Stimulated activated CD8-positive, alpha-beta memory T cell treated with anti-CD3 and anti-CD28 coated beads, Interleukin-7, amount 100 ng/mL, for 24 hours (primary cell): Measurements from ENCODE around the gene IDH3G.

Source experiments
- DNase-seq: peaks from one replicate; pipeline ENCODE4 v3.0.0-alpha.2; 2020; ENCODE audit warnings: low read depth

Gene IDH3G

DNA sequence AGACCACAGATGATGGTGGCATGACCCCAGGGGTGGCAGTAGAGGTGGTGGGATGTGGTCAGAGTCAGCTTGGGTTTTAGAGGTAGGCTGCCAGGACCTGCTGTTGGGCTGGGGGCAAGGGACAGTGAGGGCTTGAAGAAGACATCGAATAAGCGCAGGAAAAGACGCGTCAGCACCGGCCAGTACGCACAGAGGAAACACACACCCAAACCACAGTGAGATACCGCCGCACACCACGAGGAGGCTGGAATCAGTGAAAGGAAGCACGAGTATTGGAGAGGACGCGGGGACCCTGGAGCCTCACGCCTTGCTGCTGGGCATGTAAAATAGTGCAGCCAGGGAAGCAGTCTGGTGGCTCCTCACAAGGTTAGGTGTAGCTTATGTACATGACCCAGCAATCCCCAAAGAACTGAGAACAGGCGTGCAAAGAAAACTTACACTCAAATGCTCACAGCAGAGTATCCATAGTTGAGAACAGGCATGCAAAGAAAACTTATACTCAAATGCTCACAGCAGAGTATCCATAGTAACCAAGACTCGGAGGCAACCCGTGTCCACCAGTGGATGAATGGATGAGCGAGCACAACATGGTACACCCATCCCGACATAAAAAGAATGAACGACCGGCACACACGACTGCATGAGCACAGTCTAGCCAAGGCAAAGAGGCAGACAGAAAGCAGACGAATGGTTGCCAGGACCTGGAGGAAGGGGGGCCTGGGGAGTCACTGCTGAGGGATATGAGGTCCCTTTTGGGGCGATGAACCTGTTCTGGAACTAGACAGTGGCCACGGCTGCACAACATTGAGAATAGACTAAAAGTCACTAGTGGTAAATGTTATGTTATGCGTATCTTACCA lies 22.9 kb upstream of the IDH3G start:
- no peak for DNase-seq

GRCh38 chrX:153814591-153815315 lies 20.6 kb upstream of the IDH3G start:
- no peak for DNase-seq

DNA sequence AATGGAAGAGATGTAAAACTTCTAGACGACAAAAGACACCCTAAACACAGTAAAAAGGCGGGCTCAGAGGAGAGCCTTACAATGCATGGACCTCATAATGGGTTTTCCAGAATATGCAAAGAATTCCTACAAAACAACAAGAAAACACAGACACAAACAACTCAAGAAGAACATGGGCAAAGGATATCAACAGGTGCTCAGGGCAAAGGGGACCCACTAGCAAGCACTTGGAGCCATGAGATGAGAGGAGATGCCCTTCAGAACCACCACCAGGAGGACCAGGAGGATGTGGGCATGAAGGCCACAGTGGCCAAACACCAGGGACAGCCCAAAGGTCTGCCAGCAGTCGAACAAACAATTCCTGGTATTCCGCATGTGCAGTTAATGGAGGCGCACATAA lies 19.0 kb upstream of the IDH3G start:
- no peak for DNase-seq

- no peak for DNase-seq
These were observed 18.0 kb upstream of the IDH3G start for GRCh38 chrX:153812220-153812619.

DNA sequence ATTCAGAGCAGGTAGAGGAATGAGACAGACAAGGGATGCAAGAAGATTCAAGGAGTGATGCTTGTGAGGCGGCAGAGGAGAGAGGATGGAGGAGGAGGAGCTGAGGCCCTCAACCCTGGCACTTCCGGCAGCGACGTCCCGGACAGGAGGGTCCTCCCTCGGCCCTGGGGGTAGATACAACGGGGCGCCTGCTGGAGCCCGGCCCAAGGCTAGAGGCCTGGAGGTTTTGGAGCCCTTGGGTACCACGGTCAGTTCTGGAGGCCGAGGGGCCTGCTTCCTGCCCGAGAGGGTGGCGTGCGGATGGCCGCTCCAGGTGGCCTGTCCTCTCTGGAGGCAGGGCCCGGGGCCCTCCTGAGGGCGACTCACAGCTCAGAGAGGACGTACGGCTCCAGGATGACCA lies 13.8 kb upstream of the IDH3G start:
- no peak for DNase-seq

GRCh38 chrX:153806999-153807575 lies 12.9 kb upstream of the IDH3G start:
- DNase-seq, result no peak

DNA sequence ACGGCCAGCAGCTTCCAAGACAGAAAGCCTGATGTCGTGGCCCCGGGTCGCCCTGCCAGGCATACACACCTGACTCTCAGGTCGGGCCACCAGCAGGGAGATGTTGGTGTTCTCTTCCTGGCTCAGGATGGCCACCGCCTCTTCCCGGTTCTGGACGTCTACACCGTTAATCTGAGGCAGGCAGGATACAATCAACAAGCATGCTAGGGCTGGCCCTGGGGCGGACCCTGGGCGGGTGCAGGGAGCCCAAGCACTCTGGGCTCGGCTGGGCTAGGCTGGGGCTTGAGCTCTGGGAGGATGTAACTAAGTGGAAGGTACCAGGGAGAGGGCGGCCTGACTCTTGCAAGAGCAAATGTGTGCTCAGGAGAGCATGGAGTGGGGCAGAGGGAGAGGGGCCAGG lies 11.3 kb upstream of the IDH3G start:
- DNase-seq, result no peak

GRCh38 chrX:153804621-153805020 lies 10.4 kb upstream of the IDH3G start:
- DNase-seq, result no peak

- no peak for DNase-seq
These were observed 10.0 kb upstream of the IDH3G start for GRCh38 chrX:153804100-153804595.

- DNase-seq, result no peak
These were observed 9.3 kb upstream of the IDH3G start for GRCh38 chrX:153803211-153804099.

DNA sequence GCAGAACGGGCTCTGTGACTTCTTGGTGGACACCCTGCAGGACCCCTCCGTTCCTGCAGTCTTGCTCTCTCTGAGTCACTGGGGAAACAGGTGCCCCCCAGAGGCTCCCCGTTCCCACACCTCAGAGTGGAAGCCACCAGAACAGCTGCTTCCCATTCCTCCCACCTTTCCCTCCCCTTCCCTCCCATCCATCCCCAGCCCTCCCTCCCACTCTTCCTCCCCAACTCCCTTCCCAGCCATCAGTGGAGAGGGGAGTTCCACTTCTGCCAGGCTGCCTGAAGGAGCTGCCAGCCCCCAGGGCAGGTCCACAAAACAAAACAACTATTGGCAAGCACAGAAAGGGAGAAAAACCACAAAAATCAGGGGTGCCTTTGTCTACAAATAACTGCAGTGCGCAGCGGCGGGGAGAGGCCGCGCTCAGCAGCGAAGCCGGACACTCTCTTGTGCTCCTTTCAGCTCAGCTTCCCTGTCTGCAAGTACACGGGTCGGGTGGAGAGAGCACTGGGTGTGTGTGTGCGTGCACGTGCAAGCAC lies 8.4 kb upstream of the IDH3G start:
- DNase-seq, result no peak

- DNase-seq, result no peak
These were observed 7.5 kb upstream of the IDH3G start for GRCh38 chrX:153801669-153802068.

DNA sequence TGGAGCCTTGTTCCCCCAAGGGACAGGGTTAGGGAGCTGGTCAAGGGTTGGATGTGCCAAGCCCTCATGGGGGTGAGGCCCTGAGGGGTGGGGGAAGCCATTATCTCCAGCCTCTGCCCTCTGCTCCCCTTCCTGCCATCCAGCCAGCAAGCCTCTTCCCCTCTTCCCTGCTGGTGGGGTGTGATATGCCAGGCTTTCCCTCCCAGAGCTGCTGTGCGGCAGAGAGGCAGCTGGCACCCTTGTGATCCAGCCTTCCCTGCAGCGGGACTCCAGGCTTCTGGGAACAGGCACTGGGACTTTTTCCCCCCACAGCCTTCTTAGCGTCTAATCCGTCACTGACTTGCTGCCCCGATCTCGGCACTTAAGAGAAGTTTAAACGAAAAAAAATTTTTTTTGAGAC lies 6.6 kb upstream of the IDH3G start:
- DNase-seq, result no peak

GRCh38 chrX:153800177-153800722 lies 6.1 kb upstream of the IDH3G start:
- DNase-seq, result no peak

DNA sequence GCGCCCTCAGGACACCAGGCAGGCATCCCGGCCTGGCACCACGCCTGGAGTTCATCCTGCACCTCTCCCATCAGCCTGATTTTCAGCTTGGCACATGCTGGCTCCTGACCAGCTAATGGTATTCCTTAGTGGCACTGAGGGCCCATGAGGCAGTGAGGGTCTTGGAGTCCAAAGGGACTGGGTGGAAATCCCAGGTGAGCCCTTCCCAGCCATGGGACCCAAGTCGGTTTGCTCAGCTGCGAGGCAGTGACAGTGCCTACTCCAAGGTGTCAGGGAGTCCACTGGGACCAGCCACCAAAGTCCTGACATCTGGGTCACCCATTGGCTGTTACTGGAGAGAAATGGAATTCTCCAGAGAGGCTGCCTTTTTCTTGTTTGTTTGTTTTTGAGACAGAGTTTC lies 5.2 kb upstream of the IDH3G start:
- DNase-seq, result no peak

- DNase-seq, result no peak
These were observed 3.3 kb upstream of the IDH3G start for GRCh38 chrX:153797415-153798015.

DNA sequence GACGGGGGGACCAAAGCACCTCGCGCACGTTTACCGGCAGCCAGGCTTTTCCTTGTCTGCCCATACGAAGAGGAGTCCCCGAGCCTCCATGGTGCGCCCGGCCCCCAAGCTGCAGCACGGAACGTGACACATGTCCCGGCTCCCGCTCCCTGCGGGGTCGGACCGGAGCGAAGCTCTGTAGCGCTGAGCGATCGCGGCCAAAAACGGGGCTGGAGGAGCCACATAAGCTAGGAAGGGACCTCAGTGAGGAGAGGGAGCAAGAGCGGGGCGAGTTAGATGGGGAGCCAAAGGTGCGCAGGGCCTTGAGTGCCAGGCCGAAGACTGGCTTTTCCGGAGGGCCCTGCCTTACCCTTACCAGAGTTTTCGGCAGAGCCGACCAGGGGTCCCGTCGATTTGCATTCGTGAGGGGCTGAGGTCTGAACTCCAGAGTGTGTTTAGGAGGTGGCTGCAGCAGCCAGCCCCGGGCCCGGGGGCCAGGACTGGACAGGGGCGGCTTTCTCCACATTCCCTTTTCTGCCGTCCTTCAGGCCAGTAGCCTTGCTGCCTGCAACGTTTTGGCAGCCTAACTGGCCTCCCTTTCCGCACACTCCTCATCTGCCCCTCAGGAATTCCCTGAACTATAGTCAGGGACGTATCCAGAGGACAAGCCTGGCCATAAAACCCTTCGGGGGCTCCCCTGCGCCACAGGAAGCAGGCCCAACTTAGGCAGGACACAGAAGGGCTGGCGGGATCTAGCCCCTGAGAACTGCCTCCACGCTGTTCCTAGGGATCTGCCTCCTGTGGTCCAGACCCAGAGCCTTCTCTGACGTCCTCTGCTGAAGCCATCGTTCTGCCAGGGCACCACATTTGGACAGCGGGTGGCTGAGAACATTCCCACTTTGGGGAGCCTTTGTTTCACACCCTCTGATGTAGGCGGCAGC lies 982 bp upstream of the IDH3G start:
- peak; percentile 3 for DNase-seq

DNA sequence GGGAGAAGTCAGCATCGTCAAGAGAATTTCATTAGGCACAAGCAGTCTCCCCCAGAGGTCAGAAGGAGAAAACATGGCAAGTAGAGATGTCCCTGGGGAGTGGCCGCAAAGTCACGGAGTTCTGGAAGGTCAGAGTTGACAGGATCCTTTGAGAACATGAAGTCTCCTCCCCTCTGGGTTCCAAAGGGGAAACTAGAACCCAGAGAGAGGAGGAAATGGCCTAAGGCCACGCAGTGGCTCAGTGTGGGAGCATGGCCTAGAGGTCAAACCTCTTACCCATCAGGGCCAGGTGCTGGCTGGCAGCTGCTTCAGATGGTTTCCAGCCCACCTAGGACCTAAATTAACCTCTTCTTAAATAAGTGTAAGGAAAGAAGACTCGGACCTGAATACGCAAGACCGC lies 884 bp downstream of the IDH3G start:
- DNase-seq, result no peak

DNA sequence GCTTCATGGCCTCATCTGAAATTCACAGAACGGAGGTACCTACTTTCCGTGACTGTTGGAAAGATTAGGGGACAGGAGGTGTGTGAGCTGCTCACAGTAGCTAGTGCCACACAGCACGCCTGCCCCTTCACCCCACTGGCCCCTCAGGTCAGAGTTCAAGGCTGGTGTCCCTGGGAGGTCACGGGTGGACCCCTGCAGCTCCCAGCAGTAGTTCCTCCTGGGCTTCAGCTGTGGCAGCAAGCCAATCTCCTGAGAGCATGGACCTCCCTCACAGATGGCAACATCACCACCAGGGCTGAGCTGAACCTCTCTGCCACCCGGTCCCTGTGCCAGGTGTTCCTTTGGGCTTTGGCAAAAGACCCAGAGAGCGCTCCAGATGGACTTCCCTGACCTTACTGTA lies 1.8 kb downstream of the IDH3G start:
- no peak for DNase-seq
